K562 (cell line): ENCODE measurements around the gene KCNH2. TPM values are rescaled to one million over a fixed set of nuclear protein-coding genes. Genes with fewer than 3 reads are reported as not detected.

ENCODE experiments used
- BRF2 ChIP-seq: IDR thresholded peaks from 3 replicates; pipeline ENCODE4 v1.6.1; 2011; ENCODE audit warnings: borderline replicate concordance, mild to moderate bottlenecking; ENCODE audit not compliant: insufficient read length, insufficient read depth
- C11orf30 ChIP-seq: fragments of 450-650 bp; IDR thresholded peaks from 2 replicates; pipeline ENCODE4 v1.6.1; 2016; ENCODE audit warnings: low read depth, mild to moderate bottlenecking
- CBFB ChIP-seq: sonication (generic); formaldehyde crosslinking; IDR thresholded peaks from 2 replicates; pipeline ENCODE4 v1.4.0; 2020; ENCODE audit warnings: mild to moderate bottlenecking, missing genetic modification reagents
- CCNT2 ChIP-seq: IDR thresholded peaks from 2 replicates; pipeline ENCODE4 v1.6.1; 2011; ENCODE audit warnings: borderline replicate concordance, low read depth, mild to moderate bottlenecking, moderate library complexity, mixed read lengths, low read length; ENCODE audit not compliant: insufficient read length; ENCODE audit errors: extremely low read depth
- CXXC5 ChIP-seq: fragments of 250-450 bp; sonication (Bioruptor Pico); IDR thresholded peaks from 2 replicates; pipeline ENCODE4 v1.8.0; 2022; ENCODE audit warnings: inconsistent platforms, mild to moderate bottlenecking, moderate library complexity
- DIDO1 ChIP-seq: fragments of 450-650 bp; IDR thresholded peaks from 2 replicates; pipeline ENCODE4 v1.6.1; 2016; ENCODE audit warnings: low read depth, missing biosample characterization, missing genetic modification characterization
- FOXK1 ChIP-seq: sonication (generic); formaldehyde crosslinking; IDR thresholded peaks from 2 replicates; pipeline ENCODE4 v1.8.0; 2022; ENCODE audit warnings: missing genetic modification reagents, mild to moderate bottlenecking, borderline replicate concordance
- KHSRP ChIP-seq: fragments of 450-650 bp; IDR thresholded peaks from 2 replicates; pipeline ENCODE4 v1.6.1; 2017
- MYC ChIP-seq, 2 experiments: fragments of 250-450 bp in 1 of 2; sonication (Bioruptor Pico) in 1 of 2; IDR thresholded peaks; 2 replicates each; pipeline versions ENCODE4 v1.5.1 to v1.6.1; 2012 to 2021; ENCODE audit warnings: low read depth in 2 of 2, borderline replicate concordance in 1 of 2, improper control_type of control experiment in 1 of 2, low read length in 1 of 2, mild to moderate bottlenecking in 1 of 2, moderate library complexity in 1 of 2
- NCOA1 ChIP-seq: fragments of 450-650 bp; IDR thresholded peaks from 2 replicates; pipeline ENCODE4 v1.6.1; 2016; ENCODE audit warnings: low read depth
- RNF219 ChIP-seq: fragments of 250-450 bp; sonication (Bioruptor Pico); IDR thresholded peaks from 2 replicates; pipeline ENCODE4 v1.5.0; 2022; ENCODE audit warnings: mild to moderate bottlenecking
- SMAD1 ChIP-seq: fragments of 150-350 bp; IDR thresholded peaks from 2 replicates; pipeline ENCODE4 v1.6.1; 2014; ENCODE audit warnings: low read length, low read depth; ENCODE audit not compliant: partially characterized antibody
- SMARCE1 ChIP-seq: fragments of 450-650 bp; IDR thresholded peaks from 2 replicates; pipeline ENCODE4 v1.7.1; 2016; ENCODE audit warnings: mild to moderate bottlenecking
- STAG1 ChIP-seq: sonication (generic); formaldehyde crosslinking; IDR thresholded peaks from 2 replicates; pipeline ENCODE4 v1.5.0; 2020; ENCODE audit warnings: missing genetic modification reagents, borderline replicate concordance
- ZBTB33 ChIP-seq: sonication (generic); formaldehyde crosslinking; IDR thresholded peaks from 2 replicates; pipeline ENCODE4 v1.8.1; 2023; ENCODE audit warnings: mild to moderate bottlenecking, missing genetic modification reagents
- ZNF76 ChIP-seq: fragments of 250-450 bp; sonication (Bioruptor Pico); IDR thresholded peaks from 2 replicates; pipeline ENCODE4 v1.4.0; 2020; ENCODE audit warnings: mild to moderate bottlenecking, moderate library complexity, borderline replicate concordance
- polyA plus RNA-seq, 8 experiments: library from polyadenylated mRNA; depleted of rRNA in 4 of 8; stranded (reverse) in 5 of 8; unstranded in 3 of 8; fragments of >200 nt; fragmentation: Nextera tagmentation in 2 of 8; fragmentation: Illumina TruSeq in 1 of 8; extraction: Ambion mirVana in 2 of 8; extraction: Trizol in 1 of 8; gene quantifications; 2 replicates each; pipeline versions ENCODE4 v1.2.1 to v1.2.3, GENCODE V29; 2011 to 2014; ENCODE audit warnings: inconsistent platforms in 1 of 8, missing spikeins in 1 of 8
- total RNA-seq, 7 experiments: library from RNA; depleted of rRNA in 6 of 7; stranded (reverse); fragments of >200 nt in 6 of 7; fragmentation: Illumina TruSeq in 2 of 7; extraction: Trizol in 2 of 7; gene quantifications; 2 replicates each; pipeline versions ENCODE4 v1.2.1 to v1.2.3, GENCODE V29; 2011 to 2021; ENCODE audit warnings: low replicate concordance in 1 of 7
- TF ChIP-seq, protein P1 (sequence below): fragments of 450-650 bp; conservative IDR thresholded peaks from 2 replicates; pipeline ENCODE4 v1.6.1; 2016; ENCODE audit warnings: missing genetic modification characterization, low read depth, mild to moderate bottlenecking, missing compliant biosample characterization, moderate library complexity
- TF ChIP-seq, protein P2 (sequence below): fragments of 250-450 bp; sonication (Bioruptor Pico); IDR thresholded peaks from 2 replicates; pipeline ENCODE4 v1.5.0; 2021
- TF ChIP-seq, protein P3 (sequence below): fragments of 450-650 bp; formaldehyde crosslinking; IDR thresholded peaks from 2 replicates; pipeline ENCODE4 v1.4.0; 2022; ENCODE audit warnings: missing genetic modification characterization

The KCNH2 gene
- total and polyA plus RNA-seq, 9 of the 15 experiments (the other 6 are each of a cell fraction or from before 2014, with no cell fraction given): 18.1 to 368 (median 218) TPM

DNA sequence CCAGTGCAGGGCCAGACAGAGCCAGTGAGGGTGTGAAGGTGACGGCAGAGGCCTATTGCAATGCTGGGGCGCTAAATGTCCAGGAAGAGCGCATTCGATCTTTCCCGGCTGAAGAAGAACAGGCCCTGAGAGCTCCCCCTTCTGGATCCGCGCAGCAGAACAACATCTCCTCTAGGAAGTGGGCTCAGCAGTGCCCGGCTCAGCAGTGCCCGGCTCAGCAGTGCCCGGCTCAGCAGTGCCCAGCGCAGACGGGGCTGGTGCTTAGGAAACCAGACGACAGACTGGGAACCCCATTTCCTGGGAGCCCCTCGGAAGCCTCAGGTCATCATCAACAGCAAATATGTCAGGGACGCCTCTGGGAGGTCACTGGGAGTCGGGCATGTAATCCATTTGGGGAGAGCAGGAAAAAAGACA, 8.0 kb upstream of the KCNH2 start (continued):
- no peak; the same call in 1 of the 2 replicates for TF ChIP-seq ZBTB33 (CRISPR knock-in tag)
- peak; percentile 35; the same call in 1 of the 2 replicates for TF ChIP-seq STAG1 (CRISPR knock-in tag)
- TF ChIP-seq CCNT2: no peak
- no peak for TF ChIP-seq NCOA1
- TF ChIP-seq ZNF76 (CRISPR knock-in tag): no peak
- TF ChIP-seq, protein P1, sequence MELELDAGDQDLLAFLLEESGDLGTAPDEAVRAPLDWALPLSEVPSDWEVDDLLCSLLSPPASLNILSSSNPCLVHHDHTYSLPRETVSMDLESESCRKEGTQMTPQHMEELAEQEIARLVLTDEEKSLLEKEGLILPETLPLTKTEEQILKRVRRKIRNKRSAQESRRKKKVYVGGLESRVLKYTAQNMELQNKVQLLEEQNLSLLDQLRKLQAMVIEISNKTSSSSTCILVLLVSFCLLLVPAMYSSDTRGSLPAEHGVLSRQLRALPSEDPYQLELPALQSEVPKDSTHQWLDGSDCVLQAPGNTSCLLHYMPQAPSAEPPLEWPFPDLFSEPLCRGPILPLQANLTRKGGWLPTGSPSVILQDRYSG (tag): no peak
- TF ChIP-seq FOXK1 (CRISPR knock-in tag): no peak
- no peak for TF ChIP-seq RNF219 (CRISPR knock-in tag)
- no peak for TF ChIP-seq C11orf30
- peak; percentile 34; the same call in 1 of the 2 replicates for TF ChIP-seq CXXC5
- no peak for TF ChIP-seq SMARCE1
- TF ChIP-seq DIDO1 (tag): no peak
- no peak for TF ChIP-seq SMAD1
- TF ChIP-seq BRF2: no peak
- TF ChIP-seq KHSRP: no peak
- TF ChIP-seq CBFB (CRISPR knock-in tag): no peak
- TF ChIP-seq, protein P2, sequence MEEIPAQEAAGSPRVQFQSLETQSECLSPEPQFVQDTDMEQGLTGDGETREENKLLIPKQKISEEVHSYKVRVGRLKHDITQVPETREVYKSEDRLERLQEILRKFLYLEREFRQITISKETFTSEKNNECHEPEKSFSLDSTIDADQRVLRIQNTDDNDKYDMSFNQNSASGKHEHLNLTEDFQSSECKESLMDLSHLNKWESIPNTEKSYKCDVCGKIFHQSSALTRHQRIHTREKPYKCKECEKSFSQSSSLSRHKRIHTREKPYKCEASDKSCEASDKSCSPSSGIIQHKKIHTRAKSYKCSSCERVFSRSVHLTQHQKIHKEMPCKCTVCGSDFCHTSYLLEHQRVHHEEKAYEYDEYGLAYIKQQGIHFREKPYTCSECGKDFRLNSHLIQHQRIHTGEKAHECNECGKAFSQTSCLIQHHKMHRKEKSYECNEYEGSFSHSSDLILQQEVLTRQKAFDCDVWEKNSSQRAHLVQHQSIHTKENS (CRISPR knock-in tag): no peak
- 0 out of 2 replicates have a peak, but pooled peaks have one; percentile 20 for TF ChIP-seq MYC (IDR thresholded peaks at IDR 0.05; ENCODE audit: low read depth, low read length)
- TF ChIP-seq MYC (CRISPR knock-in tag; IDR thresholded peaks at IDR 0.05; ENCODE audit: borderline replicate concordance, low read depth): no peak
- TF ChIP-seq, protein P3, sequence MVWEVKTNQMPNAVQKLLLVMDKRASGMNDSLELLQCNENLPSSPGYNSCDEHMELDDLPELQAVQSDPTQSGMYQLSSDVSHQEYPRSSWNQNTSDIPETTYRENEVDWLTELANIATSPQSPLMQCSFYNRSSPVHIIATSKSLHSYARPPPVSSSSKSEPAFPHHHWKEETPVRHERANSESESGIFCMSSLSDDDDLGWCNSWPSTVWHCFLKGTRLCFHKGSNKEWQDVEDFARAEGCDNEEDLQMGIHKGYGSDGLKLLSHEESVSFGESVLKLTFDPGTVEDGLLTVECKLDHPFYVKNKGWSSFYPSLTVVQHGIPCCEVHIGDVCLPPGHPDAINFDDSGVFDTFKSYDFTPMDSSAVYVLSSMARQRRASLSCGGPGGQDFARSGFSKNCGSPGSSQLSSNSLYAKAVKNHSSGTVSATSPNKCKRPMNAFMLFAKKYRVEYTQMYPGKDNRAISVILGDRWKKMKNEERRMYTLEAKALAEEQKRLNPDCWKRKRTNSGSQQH (CRISPR knock-in tag): no peak
